Measurements from ENCODE around the gene ADGRF3.

GRCh38 chr2:26324903-26325302 lies 21.7 kb downstream of the ADGRF3 start:
- TF ChIP-seq POLR2A (IDR thresholded peaks at IDR 0.05; ENCODE audit: low read depth, low read length) (no peak), POLR2AphosphoS5 (IDR thresholded peaks at IDR 0.05; ENCODE audit: low read depth, low read length) (no peak)
